HL-60/S4 treated with phorbol 12-myristate 13-acetate at 8.2 ng/mL for 4 days and 3 days (cell line): ENCODE measurements around the gene PSMG1.
"Not testable (repeated sequence)": the region's sequence is repeated elsewhere in the genome, so short reads cannot be mapped to it uniquely, and the experiment has no call there.

Experiments
- in situ Hi-C: fragments of 300-500 bp; cut with MboI; formaldehyde crosslinking; loops from 2 replicates; pipeline ENCODE4 v1.15.0; 2022; ENCODE audit warnings: low sequenced_read_pairs

Gene PSMG1

DNA sequence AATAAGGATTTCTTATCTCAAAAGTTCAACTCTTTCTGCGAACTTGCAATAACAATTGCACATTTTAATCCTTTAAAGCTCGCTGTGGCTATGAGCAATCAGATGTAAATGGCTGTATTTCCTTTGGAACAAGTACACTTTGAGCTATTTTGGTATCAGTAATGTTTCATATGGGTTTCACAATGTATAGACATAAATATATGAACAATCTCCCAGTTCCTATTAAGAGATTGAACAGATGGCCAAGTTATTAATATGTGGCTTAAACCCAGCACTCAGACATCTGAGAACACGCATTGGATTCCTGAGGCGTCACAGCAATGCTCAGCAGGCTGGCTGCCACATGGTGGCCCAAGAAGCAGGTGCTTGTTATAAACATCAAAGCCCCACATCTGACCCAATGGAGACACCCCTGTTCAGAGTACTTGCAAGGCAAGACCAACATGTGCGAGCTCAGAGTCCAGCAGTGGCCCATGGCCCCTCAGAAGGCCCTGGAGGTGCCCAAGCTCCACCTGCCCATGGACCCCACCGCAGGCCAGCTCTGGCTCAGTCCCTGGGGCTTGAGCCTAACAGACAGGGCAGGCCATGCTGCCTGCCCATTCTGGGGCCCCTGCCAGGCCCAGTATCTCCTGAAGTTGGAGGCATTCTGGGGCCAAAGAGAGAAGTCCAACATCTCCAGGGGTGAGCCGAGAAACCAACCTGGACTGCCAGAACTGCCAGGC lies 23.7 kb downstream of the PSMG1 start:
- in situ Hi-C loops = no loop called here

DNA sequence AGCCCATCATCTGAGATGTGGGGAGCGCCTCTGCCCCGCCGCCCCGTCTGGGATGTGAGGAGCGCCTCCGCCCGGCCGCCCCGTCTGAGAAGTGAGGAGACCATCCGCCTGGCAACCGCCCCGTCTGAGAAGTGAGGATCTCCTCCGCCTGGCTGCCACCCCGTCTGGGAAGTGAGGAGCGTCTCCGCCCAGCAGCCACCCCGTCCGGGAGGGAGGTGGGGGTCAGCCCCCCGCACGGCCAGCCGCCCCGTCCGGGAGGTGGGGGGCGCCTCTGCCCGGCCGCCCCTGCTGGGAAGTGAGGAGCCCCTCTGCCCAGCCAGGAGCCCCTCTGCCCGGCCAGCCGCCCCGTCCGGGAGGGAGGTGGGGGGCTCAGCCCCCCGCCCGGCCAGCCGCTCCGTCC lies 26.0 kb downstream of the PSMG1 start:
- in situ Hi-C loops = not testable (repeated sequence)

DNA sequence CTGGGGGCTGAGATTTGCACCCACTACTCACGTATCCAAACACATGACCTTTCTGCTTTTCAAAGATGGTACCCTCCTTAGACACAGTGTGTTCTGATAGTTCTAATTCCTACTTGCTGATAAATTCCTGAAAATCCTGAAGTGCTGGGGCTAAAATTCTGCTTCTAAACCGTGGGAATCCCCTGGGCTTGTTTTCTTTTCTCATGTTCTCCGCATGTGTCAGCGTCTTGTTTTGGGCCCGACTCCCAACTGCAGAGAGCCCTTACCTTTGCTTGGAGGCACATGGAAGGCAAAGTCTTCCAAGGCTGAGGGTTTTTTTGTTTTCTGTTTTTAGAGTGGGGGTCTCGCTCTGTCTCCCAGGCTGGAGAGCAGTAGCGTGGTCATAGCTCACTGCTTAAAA lies 27.2 kb downstream of the PSMG1 start:
- in situ Hi-C loops = no loop called here

DNA sequence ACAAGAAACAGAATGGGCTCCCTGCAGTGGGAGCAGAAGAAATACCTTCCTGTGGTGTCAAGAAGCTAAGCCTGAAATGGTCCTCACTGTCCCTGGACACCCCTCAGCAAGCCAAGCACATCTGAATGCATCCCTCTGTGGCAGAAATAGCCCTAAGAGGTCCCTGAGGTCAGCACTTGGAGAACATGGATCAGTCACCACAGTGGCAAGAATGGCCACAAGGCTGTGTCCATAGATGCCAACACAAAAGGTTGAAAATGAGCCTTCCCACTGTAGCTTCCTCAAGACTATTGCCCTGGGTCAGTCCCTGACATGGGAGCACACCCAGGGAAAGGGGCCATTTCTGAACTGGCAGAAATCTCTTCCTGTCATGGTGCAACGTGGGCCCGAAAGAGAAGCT lies 27.7 kb downstream of the PSMG1 start:
- in situ Hi-C loops = no loop called here

DNA sequence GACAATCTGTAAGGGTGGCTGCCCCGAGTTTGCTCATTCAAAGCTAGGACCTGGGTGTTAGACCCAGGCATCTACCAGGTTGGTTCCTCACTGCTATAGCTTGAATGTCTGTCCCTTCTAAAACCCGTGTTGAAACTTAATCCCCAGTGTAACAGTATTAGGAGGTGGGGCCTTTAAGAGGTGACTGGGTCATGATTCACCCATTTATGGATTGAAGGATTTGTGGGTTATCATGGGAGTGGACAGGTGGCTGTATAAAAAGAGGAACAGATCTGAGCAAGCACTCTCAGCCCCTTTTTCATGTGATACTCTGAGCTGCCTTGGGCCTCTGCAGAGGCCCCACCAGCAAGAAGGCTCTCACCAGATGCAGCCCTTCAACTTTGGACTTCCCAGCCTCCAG lies 29.4 kb downstream of the PSMG1 start:
- in situ Hi-C loops = no loop called here

DNA sequence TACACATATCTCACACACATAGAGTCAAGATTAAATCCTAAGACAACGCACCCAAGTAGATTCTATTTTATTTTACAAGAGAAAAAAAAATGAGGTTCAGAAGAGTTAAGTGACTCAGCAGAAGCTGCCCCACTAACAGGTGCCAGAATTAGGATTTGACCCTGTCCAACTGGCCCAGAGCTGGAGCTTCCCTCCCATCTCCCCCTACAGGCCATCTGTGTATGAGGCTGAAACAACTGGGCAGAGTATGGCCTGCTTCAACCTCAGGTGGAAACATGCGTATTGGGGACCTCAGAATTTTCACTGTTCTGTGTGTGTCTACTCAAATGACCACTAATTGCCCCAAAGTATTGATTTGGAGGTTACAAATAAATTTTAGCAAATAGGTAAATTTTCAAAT lies 29.9 kb downstream of the PSMG1 start:
- in situ Hi-C loops = no loop called here

DNA sequence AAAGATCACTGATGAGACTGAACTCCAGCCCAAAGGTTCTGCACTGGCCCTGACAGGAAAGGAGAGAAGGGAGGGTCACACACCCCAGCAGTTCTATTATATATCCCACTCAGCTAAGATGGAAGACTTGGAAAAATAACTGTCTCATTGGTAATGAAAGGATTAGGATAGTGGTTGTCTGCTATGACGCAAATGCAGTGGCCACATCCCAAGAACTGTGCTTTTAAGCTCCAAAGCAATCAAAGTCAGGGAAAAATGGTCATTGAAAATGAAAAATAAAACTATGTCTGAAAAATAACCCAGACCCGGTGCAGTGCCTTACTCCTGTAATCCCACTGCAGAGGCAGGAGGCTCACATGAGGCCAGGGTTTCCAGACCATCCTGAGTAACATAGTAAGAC lies 31.0 kb downstream of the PSMG1 start:
- in situ Hi-C loops = no loop called here

DNA sequence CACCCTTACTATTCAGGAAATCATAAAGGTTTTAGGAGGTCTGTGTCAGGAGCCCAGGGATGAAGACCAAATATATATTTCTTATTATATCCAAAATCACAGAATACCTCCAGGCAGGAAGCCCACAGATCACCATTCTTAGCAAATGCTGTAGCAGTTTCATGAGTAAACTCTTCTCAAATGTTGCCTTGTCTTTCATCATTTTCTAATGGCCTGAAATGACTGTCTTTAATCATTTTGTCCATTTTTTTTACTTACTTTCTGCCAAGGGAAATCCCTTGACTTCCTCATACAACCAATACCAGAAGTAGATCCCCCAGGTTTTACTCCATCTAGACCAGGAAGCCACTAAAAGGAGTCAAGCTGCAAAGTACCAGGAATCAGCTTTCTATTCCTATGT lies 32.4 kb downstream of the PSMG1 start:
- in situ Hi-C loops = no loop called here

DNA sequence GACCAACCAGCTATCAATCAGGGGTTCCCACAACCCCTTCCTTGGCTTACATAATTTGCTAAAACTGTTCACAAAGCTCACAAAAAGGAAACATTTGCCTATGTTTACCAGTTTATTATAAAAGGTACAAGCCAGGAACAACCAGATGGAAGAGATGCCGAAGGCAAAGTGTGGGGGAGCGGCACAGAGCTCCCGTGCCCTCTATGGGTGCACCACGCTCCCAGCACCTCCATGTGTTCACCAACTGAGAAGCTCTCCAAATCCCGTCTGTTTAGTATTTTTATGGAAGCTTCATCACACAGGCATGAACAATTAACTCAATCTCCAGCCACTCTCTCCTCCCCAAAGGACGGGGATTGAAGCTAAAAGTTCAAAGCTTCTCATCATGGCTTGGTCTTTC lies 32.9 kb downstream of the PSMG1 start:
- in situ Hi-C loops = no loop called here

DNA sequence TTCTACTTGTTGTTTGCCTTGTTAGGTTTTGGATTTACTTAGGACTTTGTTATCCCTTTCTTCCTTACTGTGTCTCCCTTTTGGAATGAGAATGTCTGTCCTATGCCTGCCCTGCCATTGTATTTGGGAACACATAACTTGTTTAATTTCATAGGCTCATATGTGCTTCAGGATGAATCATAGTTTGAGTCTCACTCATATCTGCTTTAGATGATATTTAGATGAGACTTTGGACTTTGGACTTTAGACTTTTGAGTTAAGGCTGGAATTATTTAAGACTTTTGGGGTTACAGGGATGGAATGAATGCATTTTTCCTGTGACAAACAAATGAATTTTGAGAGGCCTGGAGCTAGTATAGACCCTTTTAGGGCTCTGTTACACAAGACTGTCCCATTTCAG lies 33.4 kb downstream of the PSMG1 start:
- in situ Hi-C loops = loop anchor here (25.0 kb wide), 1 partner anchor 638 kb away; no protein-coding TSS in a partner anchor

DNA sequence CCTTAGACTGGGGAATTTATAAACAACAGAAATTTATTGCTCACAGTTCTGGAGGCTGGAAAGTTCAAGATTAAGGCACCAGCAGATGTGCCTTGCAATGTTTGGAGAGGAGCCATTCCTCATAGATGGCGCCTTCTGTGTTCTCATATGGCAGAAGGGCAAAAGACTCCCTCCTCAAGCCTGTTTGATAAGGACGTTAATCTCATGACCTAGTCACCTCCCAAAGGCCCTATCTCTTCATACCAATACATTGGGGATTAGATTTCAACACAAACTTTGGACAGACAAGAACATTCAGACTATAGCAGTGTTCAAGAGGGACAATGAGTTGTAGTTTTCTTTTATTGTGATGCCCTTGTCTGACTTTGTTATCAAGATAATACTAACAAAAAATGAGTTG lies 34.3 kb downstream of the PSMG1 start:
- in situ Hi-C loops = loop anchor here (25.0 kb wide), 1 partner anchor 637 kb away; no protein-coding TSS in a partner anchor

DNA sequence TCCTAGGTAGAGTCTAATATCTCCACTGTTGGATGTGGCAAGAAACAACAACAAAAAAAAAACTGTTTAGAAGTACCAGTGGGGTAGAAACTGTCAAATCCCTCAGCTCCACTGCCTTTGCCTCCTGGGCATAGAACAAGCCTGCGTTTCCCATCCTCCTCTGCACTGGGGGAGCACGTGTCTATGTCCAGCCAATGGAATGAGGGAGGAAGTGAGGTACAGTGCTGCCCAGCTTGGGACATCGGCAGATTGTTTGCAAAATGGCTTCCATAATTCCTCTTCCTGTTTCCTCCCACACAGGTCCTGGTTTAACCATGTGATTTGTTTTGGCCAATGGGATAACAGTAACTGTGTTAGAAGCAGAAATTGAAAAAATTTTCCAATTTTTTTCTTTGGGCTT lies 39.1 kb downstream of the PSMG1 start:
- in situ Hi-C loops = loop anchor here (25.0 kb wide), 1 partner anchor 632 kb away; no protein-coding TSS in a partner anchor

DNA sequence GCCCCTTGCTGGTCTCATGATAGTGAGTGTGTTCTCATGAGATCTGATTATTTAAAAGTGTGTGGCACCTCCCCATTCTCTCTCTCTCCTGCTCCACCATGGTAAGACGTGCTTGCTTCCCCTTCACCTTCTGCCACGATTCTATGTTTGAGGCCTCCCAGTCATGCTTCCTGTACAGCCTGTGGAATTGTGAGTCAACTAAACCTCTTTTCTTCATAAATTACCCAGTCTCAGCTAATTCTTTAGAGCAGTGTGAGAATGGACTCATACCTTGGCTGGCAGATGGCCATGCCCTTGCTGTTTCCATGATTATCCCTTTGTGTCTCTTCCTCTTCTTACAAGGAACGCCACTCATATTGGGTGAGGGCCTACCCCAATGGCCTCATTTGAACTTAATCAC lies 40.3 kb downstream of the PSMG1 start:
- in situ Hi-C loops = loop anchor here (25.0 kb wide), 1 partner anchor 631 kb away; no protein-coding TSS in a partner anchor

DNA sequence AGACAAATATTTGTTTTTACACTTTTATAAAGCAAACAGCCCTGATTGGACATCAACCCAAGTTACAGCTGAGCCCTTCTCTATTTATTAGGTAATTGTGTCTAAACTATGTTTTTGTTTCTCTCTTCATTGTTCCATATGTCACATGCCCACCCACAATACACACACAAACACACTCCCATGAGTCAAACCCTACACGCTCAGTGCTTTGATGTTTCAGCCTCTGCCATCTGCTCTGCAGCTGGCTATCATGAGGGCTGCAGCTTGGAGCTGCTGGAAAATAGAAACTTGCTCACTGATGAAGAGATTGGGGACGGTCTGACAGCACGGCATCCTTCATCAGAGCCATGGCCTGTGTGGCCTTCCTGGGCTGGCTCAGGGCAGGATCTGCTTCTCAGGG lies 41.7 kb downstream of the PSMG1 start:
- in situ Hi-C loops = loop anchor here (25.0 kb wide), 1 partner anchor 629 kb away; no protein-coding TSS in a partner anchor

DNA sequence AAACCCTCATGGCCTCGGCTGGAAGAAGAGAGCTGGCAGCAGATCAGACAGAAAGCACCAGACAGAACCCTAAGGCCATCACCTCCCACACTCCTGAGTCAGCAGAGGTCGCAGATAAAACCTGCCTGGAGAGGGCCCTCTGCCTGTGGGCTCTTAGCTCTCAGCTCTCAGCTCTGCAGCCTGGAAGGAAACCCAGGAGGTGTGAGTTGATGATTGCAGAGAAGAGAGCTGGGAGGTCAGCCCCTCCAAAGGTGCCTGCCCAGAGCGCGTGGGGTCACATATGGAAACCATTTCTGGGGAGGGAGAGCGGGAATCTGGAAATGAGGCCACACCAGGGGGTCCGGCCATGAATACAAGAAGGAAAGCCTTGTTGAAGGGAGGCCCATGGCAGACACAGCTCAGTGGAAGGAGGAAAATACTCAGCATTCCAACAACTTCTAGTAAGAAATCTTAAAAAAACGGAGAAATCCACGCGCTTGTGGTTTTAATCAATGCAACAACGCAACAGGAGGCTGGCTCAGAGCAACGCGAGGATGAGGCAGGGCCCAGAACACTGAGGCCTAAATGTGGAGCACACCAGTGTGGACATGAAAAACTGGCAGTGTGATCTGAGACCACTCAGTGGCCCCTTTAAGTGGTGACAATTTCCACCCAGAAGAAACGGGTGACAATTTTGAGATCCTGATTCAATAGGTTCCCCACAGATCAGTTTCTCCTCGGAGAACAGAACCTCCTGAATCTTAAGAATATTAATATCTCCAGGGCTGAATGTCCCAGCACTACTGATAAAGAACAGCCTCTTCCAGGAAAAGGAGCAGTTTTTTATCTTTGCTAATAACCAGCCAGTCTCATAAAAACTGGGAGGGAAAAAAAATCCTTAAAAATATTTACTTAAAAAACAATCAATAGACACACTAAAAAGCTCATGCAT lies 45.7 kb downstream of the PSMG1 start:
- in situ Hi-C loops = loop anchor here (25.0 kb wide), 1 partner anchor 625 kb away; no protein-coding TSS in a partner anchor

DNA sequence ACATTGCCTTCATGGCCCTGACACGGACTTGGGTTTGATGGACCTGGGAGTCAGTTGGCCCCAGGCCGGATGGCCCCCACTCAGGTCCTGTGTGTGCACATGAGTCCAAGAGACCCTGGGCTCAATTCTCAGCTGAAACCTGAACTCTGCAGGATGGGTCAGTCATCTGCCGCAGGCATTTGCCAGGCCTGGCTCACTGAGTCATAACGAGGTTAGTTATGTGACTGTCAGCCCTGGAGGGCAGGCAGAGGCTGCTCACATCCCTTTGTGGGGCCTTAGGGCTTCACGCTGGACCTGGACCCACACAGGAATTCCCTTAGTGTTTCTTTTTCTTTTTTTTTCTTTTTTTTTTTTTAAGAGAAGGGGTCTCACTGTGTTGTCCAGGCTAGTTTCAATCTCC lies 46.5 kb downstream of the PSMG1 start:
- in situ Hi-C loops = loop anchor here (25.0 kb wide), 1 partner anchor 624 kb away; no protein-coding TSS in a partner anchor

DNA sequence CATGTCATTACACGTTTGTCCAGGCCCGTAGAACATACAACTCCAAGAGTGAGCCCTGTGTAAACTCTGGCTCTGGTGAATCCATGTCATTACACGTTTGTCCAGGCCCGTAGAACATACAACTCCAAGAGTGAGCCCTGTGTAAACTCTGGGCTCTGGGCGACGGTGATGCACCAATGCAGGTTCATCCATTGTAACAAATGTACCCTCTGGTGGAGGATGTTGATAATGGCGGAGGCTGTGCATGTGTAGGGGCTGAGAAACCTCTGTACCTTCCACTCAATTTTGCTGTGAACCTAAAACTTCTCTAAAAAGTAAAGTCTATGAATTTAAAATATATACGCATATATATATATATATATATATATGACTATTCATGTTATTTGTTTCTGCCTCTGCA lies 47.1 kb downstream of the PSMG1 start:
- in situ Hi-C loops = loop anchor here (25.0 kb wide), 1 partner anchor 624 kb away; no protein-coding TSS in a partner anchor

DNA sequence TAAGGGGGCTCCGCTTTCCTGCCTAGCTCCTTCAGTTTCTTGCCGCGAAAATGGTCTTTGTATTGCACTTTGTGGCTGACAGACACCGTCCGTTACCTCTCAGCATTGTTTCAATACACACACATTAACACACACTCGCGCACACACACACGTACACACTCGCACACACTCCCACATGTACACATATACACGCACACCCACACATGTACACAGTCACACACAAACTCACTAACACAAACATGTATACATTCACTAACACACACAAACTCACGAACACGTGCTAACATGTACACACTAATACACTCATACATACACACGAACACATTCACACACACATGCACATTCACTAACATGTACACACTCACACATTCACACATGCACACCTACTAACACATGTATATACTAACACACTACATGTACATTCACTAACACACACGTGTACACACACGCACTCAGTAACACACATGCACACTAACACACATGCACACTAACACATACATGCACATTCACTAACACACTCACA lies 48.9 kb downstream of the PSMG1 start:
- in situ Hi-C loops = loop anchor here (25.0 kb wide), 1 partner anchor 622 kb away; no protein-coding TSS in a partner anchor

DNA sequence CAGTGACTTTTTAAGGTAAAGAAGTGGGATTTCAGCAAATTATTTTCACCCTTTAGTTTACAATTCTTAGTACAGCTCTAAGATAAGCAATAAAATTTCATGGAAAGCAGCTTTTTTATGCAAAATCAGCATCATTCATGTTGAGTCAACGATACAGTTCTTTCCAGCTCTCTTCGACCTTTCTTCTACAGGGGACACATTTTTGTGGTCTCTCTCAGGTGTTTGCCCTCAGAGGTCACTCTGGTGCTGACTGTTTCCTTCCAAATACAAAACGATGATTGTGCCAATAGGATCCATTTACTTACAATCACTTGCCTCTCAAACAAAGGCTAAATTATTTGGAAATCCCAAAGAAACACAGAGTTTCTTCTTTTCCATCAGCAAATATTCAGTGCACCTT lies 51.0 kb downstream of the PSMG1 start:
- in situ Hi-C loops = loop anchor here (25.0 kb wide), 1 partner anchor 620 kb away; no protein-coding TSS in a partner anchor

DNA sequence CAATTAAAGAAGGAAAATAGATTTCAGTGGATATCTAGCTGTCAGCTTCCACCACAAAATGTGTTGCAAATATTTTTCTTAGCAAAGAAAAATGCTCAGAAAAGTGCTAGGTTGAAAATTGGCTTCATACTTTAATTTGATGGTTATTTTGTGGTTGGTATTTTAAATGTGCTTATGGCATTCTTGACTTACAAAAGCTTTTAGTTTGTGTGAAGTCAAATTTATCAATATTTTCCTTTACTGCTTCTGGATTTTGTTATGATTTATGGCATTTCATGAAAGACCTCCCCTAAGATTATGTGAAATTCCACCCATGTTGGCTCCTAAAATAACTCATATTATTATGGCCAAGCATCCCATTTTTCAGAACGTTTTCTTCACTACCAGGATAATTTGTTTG lies 51.5 kb downstream of the PSMG1 start:
- in situ Hi-C loops = loop anchor here (25.0 kb wide), 1 partner anchor 619 kb away; no protein-coding TSS in a partner anchor

DNA sequence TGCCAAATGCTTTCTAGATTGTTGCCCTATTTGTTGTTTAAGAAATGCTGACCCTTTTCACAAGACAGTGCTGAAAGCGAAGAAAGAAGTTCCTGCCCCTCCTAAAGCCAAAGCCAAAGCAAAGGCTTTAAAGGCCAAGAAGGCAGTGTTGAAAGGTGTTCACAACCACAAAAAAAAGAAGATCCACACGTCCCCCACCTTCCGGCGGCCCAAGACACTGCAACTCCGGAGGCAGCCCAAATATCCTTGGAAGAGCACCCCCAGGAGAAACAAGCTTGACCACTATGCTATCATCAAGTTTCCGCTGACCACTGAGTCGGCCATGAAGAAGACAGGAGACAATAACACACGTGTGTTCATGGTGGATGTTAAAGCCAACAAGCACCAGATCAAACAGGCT lies 55.7 kb downstream of the PSMG1 start:
- in situ Hi-C loops = loop anchor here (10.0 to 25.0 kb wide), 2 partner anchors 383 to 615 kb away; no protein-coding TSS in a partner anchor
